DOHH2 (cell line): ENCODE data around the gene RAD51B.

Source experiments
- H3F3A ChIP-seq: fragments of 200-600 bp; sonication (generic), shearing (Covaris generic); 2 replicates; pipeline ENCODE4 v1.6.0; 2016; ENCODE audit warnings: antibody characterized with exemption, mild to moderate bottlenecking; ENCODE audit not compliant: control insufficient read depth, insufficient read depth
- H3K27ac ChIP-seq: fragments of 200-600 bp; sonication (generic); 2 replicates; pipeline ENCODE4 v1.5.1; 2014; ENCODE audit warnings: low read depth, mild to moderate bottlenecking, low read length, moderate library complexity
- H3K27me3 ChIP-seq: fragments of 200-600 bp; sonication (generic); 2 replicates; pipeline ENCODE4 v1.6.1; 2014; ENCODE audit warnings: mild to moderate bottlenecking, low read length, mixed read lengths; ENCODE audit not compliant: control insufficient read depth
- H3K36me3 ChIP-seq: fragments of 200-600 bp; sonication (generic); 2 replicates; pipeline ENCODE4 v1.6.1; 2014; ENCODE audit warnings: mild to moderate bottlenecking, low read length, moderate library complexity, mixed read lengths; ENCODE audit not compliant: control insufficient read depth
- H3K4me1 ChIP-seq: fragments of 200-600 bp; sonication (generic); 2 replicates; pipeline ENCODE4 v1.6.1; 2014; ENCODE audit warnings: mild to moderate bottlenecking, low read length, mixed read lengths; ENCODE audit not compliant: control insufficient read depth
- H3K4me2 ChIP-seq: fragments of 200-600 bp; sonication (generic); 2 replicates; pipeline ENCODE4 v1.6.0; 2014; ENCODE audit warnings: mild to moderate bottlenecking, low read length, moderate library complexity
- H3K4me3 ChIP-seq: fragments of 200-600 bp; sonication (generic); 2 replicates; pipeline ENCODE4 v1.5.1; 2014; ENCODE audit warnings: mild to moderate bottlenecking, low read length, mixed read lengths
- H3K79me2 ChIP-seq: fragments of 200-600 bp; sonication (generic); 2 replicates; pipeline ENCODE4 v1.6.1; 2014; ENCODE audit warnings: mild to moderate bottlenecking, low read length, mixed read lengths; ENCODE audit not compliant: control insufficient read depth
- H3K9me2 ChIP-seq: fragments of 200-600 bp; sonication (generic); replicated peaks from 2 replicates; pipeline ENCODE4 v1.6.1; 2014; ENCODE audit warnings: mild to moderate bottlenecking, low read length, mixed read lengths; ENCODE audit not compliant: control insufficient read depth
- H3K9me3 ChIP-seq: fragments of 200-600 bp; sonication (generic); 2 replicates; pipeline ENCODE4 v1.6.1; 2014; ENCODE audit warnings: antibody characterized with exemption, low read length, mixed read lengths; ENCODE audit not compliant: control insufficient read depth, insufficient read depth
- H4K20me1 ChIP-seq: fragments of 200-600 bp; sonication (generic); 2 replicates; pipeline ENCODE4 v1.6.0; 2014; ENCODE audit warnings: low read depth, mild to moderate bottlenecking, antibody characterized with exemption, low read length, moderate library complexity; ENCODE audit not compliant: control insufficient read depth, insufficient read depth
- EZH2phosphoT487 ChIP-seq: fragments of 200-600 bp; sonication (generic); IDR thresholded peaks from 2 replicates; pipeline ENCODE4 v1.6.1; 2017; ENCODE audit warnings: borderline replicate concordance, mild to moderate bottlenecking, antibody characterized with exemption, low read length, moderate library complexity, mixed read lengths
- TF ChIP-seq, protein P1 (sequence below): fragments of 200-600 bp; sonication (generic); IDR thresholded peaks from one replicate; pipeline ENCODE4 v1.5.1; 2014; ENCODE audit warnings: antibody characterized with exemption, mild to moderate bottlenecking, low read depth, low read length; ENCODE audit not compliant: poor library complexity, severe bottlenecking

The RAD51B gene

DNA sequence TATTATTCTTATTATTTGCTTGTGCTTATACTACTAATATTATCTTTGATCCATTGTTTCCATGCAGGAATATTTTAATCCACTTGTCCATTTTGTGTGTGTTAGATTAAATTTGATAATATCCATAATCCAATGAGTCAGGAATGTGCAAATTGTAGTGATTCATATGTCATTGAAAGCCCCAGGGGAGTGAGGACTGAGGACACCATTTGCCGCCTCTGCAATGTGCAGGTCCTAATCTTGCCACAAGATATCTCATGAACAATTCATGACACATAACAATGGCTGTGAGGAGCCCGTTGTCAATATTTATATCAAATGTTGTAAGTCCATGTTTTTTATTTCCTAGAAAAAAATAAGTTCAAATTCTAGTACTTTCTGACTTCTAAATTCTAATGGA, 722.8 kb downstream of the RAD51B start:
- Histone ChIP-seq H3K9me3 (no peaks in the 10 kb centered on the region), H4K20me1 (no peaks in the 10 kb centered on the region), H3K4me2 (no peak overlapping the region), H3K36me3 (no peaks in the 10 kb centered on the region), H3F3A (no peaks in the 10 kb centered on the region), H3K27me3 (no peaks in the 10 kb centered on the region), H3K79me2 (no peaks in the 10 kb centered on the region), H3K4me3 (no peak overlapping the region), H3K4me1 (peaks cover 6% of the 10 kb centered on the region), H3K27ac (no peak overlapping the region), H3K9me2 (no peaks in the 10 kb centered on the region)
- TF ChIP-seq EZH2phosphoT487 = no peak
- TF ChIP-seq, protein P1, sequence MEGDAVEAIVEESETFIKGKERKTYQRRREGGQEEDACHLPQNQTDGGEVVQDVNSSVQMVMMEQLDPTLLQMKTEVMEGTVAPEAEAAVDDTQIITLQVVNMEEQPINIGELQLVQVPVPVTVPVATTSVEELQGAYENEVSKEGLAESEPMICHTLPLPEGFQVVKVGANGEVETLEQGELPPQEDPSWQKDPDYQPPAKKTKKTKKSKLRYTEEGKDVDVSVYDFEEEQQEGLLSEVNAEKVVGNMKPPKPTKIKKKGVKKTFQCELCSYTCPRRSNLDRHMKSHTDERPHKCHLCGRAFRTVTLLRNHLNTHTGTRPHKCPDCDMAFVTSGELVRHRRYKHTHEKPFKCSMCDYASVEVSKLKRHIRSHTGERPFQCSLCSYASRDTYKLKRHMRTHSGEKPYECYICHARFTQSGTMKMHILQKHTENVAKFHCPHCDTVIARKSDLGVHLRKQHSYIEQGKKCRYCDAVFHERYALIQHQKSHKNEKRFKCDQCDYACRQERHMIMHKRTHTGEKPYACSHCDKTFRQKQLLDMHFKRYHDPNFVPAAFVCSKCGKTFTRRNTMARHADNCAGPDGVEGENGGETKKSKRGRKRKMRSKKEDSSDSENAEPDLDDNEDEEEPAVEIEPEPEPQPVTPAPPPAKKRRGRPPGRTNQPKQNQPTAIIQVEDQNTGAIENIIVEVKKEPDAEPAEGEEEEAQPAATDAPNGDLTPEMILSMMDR = no peak

DNA sequence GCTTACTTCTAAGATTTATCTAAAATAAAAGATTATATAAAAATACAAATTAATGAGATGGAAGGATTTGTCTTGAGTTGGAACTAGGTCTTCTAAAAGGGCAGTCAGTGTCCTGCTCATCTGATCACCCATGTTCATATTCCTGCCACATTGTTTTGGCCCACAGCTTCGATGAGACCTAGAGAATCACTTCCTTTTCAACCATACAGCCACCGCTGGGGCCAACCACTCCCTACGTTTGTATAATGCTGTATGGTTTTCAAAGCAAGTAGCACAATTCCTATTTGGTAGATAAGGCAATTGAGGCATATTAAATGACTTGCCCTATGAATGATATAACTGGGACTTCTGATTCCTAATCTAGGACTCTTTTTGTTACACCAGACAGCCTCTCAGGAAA, 723.9 kb downstream of the RAD51B start:
- Histone ChIP-seq H3K36me3 (no peaks in the 10 kb centered on the region), H3K27me3 (no peaks in the 10 kb centered on the region), H4K20me1 (no peaks in the 10 kb centered on the region), H3K79me2 (no peaks in the 10 kb centered on the region), H3K4me1 (peaks cover 11% of the 10 kb centered on the region), H3K27ac (no peak overlapping the region), H3K4me2 (no peak overlapping the region), H3K4me3 (no peak overlapping the region), H3F3A (no peaks in the 10 kb centered on the region), H3K9me2 (no peaks in the 10 kb centered on the region), H3K9me3 (no peaks in the 10 kb centered on the region)
- TF ChIP-seq EZH2phosphoT487 = no peak
- TF ChIP-seq, protein P1 = no peak

DNA sequence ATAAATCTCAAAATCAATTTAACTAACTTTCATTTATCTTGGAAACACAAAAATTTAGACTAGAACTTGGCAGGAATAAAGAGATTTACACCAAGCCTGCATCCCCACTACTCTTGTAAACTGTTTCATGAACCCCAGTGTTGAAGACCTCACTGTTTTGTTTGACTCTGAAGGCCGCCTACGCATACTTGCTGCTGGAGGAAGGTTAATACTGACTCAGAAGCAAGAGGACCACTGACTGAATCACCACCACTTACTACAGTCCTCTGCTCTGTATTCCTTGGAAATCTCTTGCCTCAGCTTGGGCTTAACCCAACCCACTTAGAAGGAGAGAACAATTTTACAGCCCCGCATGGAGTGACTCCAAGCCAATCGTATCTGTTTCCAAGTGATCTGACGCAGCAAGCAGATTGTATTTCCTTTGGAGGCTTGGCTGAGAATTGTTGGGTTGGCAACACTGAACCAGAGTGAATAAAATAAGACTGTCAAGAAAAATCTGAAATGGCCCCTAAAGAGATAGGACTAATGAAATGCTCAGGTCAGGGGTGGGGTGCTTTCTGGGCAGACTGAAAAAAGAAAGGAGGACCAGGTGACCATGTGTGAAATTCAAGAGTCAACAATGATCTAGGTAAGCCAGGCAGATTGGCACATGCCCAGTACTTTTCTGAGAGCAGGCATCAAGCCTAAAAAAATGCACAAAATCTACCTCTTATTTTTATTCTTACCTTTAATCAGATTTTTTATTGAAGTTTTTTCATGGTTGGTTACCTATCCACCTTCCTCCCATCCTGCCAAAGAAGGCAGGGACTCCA, 724.7 kb downstream of the RAD51B start:
- H3K79me2 ChIP-seq = no peaks in the 10 kb centered on the region
- TF ChIP-seq EZH2phosphoT487 = no peak
- TF ChIP-seq, protein P1 = no peak
- no peak overlapping the region for H3K27ac ChIP-seq
- no peaks in the 10 kb centered on the region for H3K9me3 ChIP-seq
- H4K20me1 ChIP-seq = no peaks in the 10 kb centered on the region
- no peaks in the 10 kb centered on the region for H3K36me3 ChIP-seq
- H3K27me3 ChIP-seq = no peaks in the 10 kb centered on the region
- no peak overlapping the region for H3K4me3 ChIP-seq
- H3K4me1 ChIP-seq = peaks cover 11% of the 10 kb centered on the region
- H3K9me2 ChIP-seq = no peaks in the 10 kb centered on the region
- H3F3A ChIP-seq = no peaks in the 10 kb centered on the region
- H3K4me2 ChIP-seq = no peak overlapping the region
